ENCODE data around the gene CCDC61. TPM values are rescaled to one million over a fixed set of nuclear protein-coding genes. Genes with fewer than 3 reads are reported as not detected.
A peak's percentile ranks its signal among the peaks of the same experiment; 100 is the strongest.

The CCDC61 gene
- total RNA-seq, 2 experiments from 2014 or later: 26.4 to 29.3 TPM

DNA sequence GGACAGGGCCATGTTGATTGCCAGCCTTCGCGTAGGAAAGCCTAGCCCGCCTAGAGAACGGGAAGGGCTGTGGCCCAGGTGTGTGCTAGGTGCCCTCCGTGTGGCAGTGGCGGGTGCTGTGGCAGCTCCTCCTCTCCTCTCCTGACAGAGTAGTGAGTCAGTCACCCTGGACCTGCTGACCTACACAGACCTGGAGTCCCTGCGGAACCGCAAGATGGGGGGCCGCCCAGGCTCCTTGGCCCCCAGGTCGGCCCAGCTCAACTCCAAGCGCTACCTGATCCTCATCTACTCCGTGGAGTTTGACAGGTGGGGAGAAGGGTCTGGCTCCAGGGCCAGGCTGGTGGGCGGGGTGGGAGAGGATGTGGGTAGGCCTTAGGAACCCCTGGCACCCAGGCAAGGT is 11.1 kb downstream of the CCDC61 start:
- Mint-ChIP-seq H3K36me3 (ENCODE audit: low read depth) (peaks cover 26% of the 10 kb centered on the region), H3K4me3 (no peak overlapping the region), H3K27ac (no peak overlapping the region), H3K27me3 (ENCODE audit: low read depth) (no peaks in the 10 kb centered on the region), H3K9me3 (no peaks in the 10 kb centered on the region), H3K4me1 (ENCODE audit: low read depth) (peaks cover 2% of the 10 kb centered on the region)
- intact Hi-C loops (cut with micrococcal nuclease): no loop called here
- CTCF ChIA-PET: interaction anchor here (0.6 to 1.5 kb wide), 3 partner anchors 11 to 1465 kb away, joined by 3 to 4 read pairs (median 3); partner anchors contain the start of gene CCDC61
- DNase-seq: no peak

DNA sequence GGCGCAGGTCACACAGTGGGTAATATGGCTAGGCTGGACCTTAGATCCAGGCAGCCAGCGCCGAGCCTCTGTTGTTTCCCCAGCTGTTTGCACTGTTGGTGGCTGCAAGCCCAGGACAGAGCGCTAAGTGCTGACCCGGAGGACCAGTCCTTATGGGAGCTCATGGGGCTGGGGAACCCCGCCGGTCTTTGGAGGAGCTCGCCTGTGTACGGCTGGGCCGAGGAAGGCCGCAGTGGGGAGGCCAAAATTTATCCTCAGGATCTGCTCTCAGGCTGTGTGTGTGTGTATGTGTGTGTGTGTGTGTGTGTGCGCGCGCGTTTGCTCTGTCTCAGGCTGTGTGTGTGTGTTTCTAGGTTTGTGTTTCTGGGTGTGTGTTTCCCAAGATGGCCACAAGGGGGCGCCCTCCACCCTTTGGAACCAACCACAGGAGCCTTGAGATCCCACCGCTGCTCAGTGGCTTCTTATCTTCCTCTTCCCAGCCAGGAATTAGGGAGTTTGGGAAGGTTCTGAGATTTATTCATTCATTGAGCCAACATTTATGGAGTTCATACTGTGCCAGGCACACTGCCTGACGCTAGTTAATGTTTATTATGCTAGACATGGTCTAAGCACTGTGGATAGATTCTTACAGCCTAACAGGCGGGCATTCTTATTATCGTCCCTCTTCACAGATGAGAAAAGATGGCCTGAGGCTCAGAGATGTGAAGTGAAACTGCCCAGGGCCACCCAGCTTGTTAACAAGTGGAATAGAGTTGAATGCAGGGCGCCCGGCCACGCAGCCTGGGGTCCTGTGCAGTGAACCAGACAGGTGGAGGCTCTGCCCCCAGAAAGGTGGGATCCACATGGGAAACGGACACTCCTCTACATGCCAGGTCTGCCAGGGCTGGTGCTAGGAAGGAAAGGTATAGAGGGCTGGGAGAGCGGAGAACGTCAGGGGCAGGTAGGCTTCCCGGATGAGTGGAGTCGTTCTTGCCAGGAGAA is 14.6 kb downstream of the CCDC61 start:
- intact Hi-C loops (cut with micrococcal nuclease): no loop called here
- Mint-ChIP-seq H3K27me3 (ENCODE audit: low read depth) (peaks cover 6% of the 10 kb centered on the region), H3K4me3 (no peak overlapping the region), H3K36me3 (ENCODE audit: low read depth) (peaks cover 29% of the 10 kb centered on the region), H3K9me3 (no peaks in the 10 kb centered on the region), H3K4me1 (ENCODE audit: low read depth) (peaks cover 5% of the 10 kb centered on the region), H3K27ac (no peak overlapping the region)
- DNase-seq: peak; percentile 77
- CTCF ChIA-PET: interaction anchor here (0.6 to 2.0 kb wide), 10 partner anchors 8 to 241 kb away, joined by 3 to 8 read pairs (median 3); partner anchors contain the start of genes CCDC61, FOXA3, SIX5 and SYMPK

DNA sequence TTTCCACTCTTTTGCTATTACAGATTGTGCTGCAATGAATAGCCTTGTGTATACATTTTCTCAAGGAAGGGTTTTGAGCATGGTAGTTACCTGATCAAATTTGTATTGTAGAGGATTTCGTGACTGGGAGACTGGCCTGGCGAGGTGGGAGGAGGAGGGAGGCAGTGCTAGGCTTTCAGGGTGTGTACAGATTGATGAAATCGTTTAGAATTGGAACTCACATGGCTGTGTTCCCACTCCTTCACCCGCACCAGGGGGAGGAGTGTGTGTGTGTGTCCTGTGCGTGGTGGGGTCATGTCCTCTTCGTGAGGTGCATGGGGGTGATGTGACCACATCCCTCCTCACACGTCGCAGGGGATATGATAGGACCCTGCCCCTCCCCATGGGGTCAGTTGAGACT is 19.3 kb downstream of the CCDC61 start:
- peaks cover 17% of the 10 kb centered on the region for H3K36me3 Mint-ChIP-seq (ENCODE audit: low read depth)
- H3K4me3 Mint-ChIP-seq: peak overlapping the region; percentile 32
- no peak overlapping the region for H3K27ac Mint-ChIP-seq
- peaks cover 15% of the 10 kb centered on the region for H3K27me3 Mint-ChIP-seq (ENCODE audit: low read depth)
- CTCF ChIA-PET: no interaction called here
- intact Hi-C loops (cut with micrococcal nuclease): no loop called here
- H3K4me1 Mint-ChIP-seq (ENCODE audit: low read depth): peaks cover 17% of the 10 kb centered on the region
- H3K9me3 Mint-ChIP-seq: no peaks in the 10 kb centered on the region
- no peak for DNase-seq

DNA sequence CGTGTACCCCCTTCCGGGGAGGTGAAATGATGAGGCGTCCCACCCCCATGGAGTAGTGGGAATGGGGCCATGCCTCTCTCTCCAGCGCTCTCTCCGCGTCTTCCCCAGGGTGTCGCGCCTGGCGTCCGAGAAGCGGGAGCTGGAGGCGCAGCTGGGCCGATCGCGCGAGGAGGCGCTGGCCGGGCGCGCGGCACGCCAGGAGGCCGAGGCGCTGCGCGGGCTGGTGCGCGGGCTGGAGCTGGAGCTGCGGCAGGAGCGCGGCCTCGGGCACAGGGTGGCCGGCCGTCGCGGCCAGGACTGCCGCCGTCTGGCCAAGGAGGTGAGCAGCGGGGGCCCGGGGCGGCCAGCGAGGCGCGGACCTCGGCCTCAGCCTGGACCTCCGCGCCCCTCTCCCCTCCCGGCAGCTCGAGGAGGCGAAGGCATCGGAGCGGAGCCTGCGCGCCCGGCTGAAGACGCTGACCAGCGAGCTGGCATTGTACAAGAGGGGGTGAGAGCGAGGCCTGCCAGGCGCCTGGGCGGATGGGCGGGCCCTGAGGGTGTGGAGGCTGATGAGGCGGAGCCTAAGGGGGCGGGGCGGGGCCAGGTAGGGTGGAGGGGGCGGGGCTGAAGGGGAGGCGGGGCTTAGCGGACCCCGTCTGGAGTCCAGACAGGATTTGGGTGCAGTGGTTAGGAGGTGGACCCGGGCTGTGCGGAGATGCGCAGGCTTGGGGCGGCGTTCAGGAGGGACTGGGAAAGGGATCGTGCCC is 19.8 kb downstream of the CCDC61 start:
- H3K9me3 Mint-ChIP-seq: no peaks in the 10 kb centered on the region
- H3K27me3 Mint-ChIP-seq (ENCODE audit: low read depth): peaks cover 15% of the 10 kb centered on the region
- DNase-seq: peak; percentile 70
- intact Hi-C loops (cut with micrococcal nuclease): no loop called here
- H3K27ac Mint-ChIP-seq: no peak overlapping the region
- CTCF ChIA-PET: no interaction called here
- peaks cover 11% of the 10 kb centered on the region for H3K36me3 Mint-ChIP-seq (ENCODE audit: low read depth)
- peaks cover 17% of the 10 kb centered on the region for H3K4me1 Mint-ChIP-seq (ENCODE audit: low read depth)
- H3K4me3 Mint-ChIP-seq: peak overlapping the region; percentile 49

DNA sequence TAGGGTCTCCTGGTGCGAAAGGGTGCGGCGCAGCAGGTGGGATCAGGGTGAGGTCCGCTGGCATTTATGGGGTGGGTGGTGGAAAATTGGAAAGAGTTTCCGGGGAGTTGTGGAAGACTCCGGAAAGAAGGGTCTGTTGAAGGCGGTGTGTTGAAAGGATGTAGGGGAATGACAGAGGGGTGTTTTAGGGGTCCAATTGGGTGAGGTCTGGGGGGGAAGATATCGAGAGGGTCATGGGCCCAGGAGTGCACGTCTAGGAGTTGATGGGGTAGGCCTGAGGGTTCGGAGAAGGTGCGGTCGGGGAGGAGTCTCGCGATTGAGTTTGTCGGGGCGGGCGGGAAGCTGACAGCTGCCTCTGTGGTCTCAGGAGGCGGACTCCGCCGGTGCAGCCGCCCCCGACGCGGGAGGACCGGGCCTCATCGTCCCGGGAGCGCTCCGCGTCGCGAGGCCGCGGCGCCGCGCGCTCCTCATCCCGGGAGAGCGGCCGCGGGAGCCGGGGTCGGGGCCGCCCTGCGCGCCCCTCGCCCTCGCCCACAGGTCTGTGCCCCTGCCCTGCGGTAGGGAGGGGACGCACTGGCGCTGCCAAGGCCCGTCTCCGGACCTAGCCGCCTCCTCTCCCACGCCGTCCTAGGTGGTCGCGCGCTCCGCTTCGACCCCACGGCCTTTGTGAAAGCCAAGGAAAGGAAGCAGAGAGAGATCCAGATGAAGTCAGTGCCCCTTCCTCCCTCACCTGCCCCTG is 20.6 kb downstream of the CCDC61 start:
- Mint-ChIP-seq H3K4me1 (ENCODE audit: low read depth) (peaks cover 17% of the 10 kb centered on the region), H3K9me3 (no peaks in the 10 kb centered on the region), H3K36me3 (ENCODE audit: low read depth) (peaks cover 5% of the 10 kb centered on the region), H3K27ac (no peak overlapping the region), H3K27me3 (ENCODE audit: low read depth) (peaks cover 15% of the 10 kb centered on the region), H3K4me3 (peak overlapping the region; percentile 74)
- CTCF ChIA-PET: interaction anchor here (2.0 kb wide), 1 partner anchor 10 kb away, joined by 7 read pairs; no protein-coding TSS in a partner anchor
- peak; percentile 52 for DNase-seq
- intact Hi-C loops (cut with micrococcal nuclease): loop anchor here (1.0 to 2.0 kb wide), 7 partner anchors 21 to 247 kb away; partner anchors contain the start of genes CCDC61, IRF2BP1, MYPOP and SIX5

DNA sequence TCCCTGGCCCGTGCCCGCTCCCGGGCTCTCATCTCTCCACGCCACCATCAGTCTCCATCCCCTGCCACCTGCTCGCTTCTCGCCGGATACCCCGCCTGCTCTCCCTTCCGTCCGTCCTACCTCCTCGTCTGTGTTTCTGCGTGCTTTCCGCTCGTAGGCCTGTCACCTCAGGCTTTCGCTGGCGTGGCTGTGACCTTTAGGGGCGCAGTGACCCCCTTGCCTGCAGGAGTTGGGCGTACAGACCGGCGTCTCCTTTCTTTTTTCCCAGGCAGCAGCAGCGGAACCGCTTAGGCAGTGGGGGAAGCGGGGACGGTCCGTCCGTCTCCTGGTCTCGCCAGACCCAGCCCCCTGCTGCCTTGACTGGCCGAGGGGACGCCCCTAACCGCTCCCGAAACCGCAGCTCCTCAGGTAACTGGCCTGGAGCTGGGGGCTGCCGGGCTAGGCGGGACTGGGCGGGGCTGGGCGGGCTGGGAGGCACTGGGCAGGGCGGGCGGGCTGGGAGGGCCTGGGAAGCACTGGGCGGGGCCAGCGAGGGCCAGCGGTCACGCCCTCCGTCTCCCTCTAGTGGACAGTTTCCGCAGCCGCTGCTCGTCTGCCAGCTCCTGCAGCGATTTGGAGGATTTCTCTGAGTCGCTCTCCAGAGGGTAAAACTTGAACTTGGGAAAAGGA is 21.3 kb downstream of the CCDC61 start:
- peaks cover 5% of the 10 kb centered on the region for H3K36me3 Mint-ChIP-seq (ENCODE audit: low read depth)
- peaks cover 17% of the 10 kb centered on the region for H3K4me1 Mint-ChIP-seq (ENCODE audit: low read depth)
- H3K27ac Mint-ChIP-seq: peak overlapping the region; percentile 62
- intact Hi-C loops (cut with micrococcal nuclease): loop anchor here (1.0 to 2.0 kb wide), 7 partner anchors 21 to 247 kb away; partner anchors contain the start of genes CCDC61, IRF2BP1, MYPOP and SIX5
- CTCF ChIA-PET: interaction anchor here (0.7 to 2.0 kb wide), 3 partner anchors 9 to 248 kb away, joined by 5 to 7 read pairs (median 5); no protein-coding TSS in a partner anchor
- peaks cover 15% of the 10 kb centered on the region for H3K27me3 Mint-ChIP-seq (ENCODE audit: low read depth)
- peak overlapping the region; percentile 74 for H3K4me3 Mint-ChIP-seq
- peak; percentile 86 for DNase-seq
- no peaks in the 10 kb centered on the region for H3K9me3 Mint-ChIP-seq

DNA sequence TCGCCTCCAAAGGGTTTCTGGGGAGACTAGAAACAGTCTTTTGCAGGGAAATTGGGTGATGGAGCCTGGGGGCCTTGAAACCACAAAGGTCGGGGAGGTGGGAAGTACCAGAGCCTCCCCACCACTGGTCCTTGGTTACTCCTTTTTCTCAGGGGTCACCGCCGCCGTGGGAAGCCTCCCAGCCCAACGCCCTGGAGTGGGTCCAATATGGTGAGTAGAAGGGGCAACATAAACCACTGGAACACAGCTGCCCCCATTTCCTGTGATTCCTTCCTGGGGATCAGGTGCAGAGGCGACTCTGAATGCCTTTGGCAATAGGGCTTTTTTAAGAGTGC is 21.8 kb downstream of the CCDC61 start:
- peaks cover 17% of the 10 kb centered on the region for H3K4me1 Mint-ChIP-seq (ENCODE audit: low read depth)
- H3K4me3 Mint-ChIP-seq: no peak overlapping the region
- H3K27me3 Mint-ChIP-seq (ENCODE audit: low read depth): peaks cover 15% of the 10 kb centered on the region
- intact Hi-C loops (cut with micrococcal nuclease): loop anchor here (2.0 kb wide), 4 partner anchors 90 to 200 kb away; partner anchors contain the start of genes MYPOP and SYMPK
- DNase-seq: no peak
- H3K27ac Mint-ChIP-seq: no peak overlapping the region
- peaks cover 5% of the 10 kb centered on the region for H3K36me3 Mint-ChIP-seq (ENCODE audit: low read depth)
- no peaks in the 10 kb centered on the region for H3K9me3 Mint-ChIP-seq
- CTCF ChIA-PET: interaction anchor here (0.7 to 2.0 kb wide), 5 partner anchors 9 to 248 kb away, joined by 3 to 7 read pairs (median 5); no protein-coding TSS in a partner anchor

DNA sequence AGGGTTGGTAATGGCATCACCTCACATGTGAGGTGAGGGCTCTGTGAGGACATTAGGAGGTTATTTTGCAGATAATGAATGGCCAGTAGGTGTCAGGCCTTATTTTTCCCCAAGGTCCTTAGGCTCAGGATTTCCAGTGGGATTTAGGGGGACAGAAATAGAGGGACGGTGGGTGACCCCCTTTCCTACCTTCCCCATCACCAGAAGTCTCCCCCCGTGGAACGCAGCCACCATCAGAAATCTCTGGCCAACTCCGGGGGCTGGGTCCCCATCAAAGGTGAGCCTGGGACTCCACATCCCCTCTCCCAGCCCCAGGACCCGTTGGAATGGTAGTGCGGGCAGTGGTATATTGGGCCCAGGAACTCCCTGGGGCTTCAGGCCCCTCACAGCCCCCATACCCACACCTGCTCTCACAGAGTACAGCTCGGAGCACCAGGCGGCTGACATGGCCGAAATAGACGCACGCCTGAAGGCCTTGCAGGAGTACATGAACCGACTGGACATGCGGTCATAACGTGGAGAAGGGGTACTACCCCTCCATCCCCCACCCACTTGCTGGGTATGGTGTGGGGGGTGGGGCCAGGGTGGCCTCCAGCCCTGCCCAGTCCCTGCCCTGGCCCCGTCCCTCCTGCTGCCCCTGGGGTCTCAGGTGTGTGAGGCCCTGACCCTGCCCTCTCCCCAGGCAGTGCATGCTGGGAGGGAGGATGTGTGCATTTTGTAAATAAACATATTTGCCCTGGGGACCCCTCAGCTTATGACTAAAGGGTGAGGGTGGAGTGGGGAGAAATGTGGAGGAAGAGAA is 22.8 kb downstream of the CCDC61 start:
- Mint-ChIP-seq H3K27me3 (ENCODE audit: low read depth) (peaks cover 17% of the 10 kb centered on the region), H3K36me3 (ENCODE audit: low read depth) (peaks cover 5% of the 10 kb centered on the region), H3K4me1 (ENCODE audit: low read depth) (peaks cover 17% of the 10 kb centered on the region), H3K27ac (no peak overlapping the region), H3K9me3 (no peaks in the 10 kb centered on the region), H3K4me3 (no peak overlapping the region)
- DNase-seq: no peak
- CTCF ChIA-PET: interaction anchor here (1.0 to 2.0 kb wide), 6 partner anchors 8 to 247 kb away, joined by 3 to 7 read pairs (median 5); no protein-coding TSS in a partner anchor
- intact Hi-C loops (cut with micrococcal nuclease): loop anchor here (2.0 kb wide), 4 partner anchors 91 to 201 kb away; partner anchors contain the start of genes MYPOP and SYMPK

DNA sequence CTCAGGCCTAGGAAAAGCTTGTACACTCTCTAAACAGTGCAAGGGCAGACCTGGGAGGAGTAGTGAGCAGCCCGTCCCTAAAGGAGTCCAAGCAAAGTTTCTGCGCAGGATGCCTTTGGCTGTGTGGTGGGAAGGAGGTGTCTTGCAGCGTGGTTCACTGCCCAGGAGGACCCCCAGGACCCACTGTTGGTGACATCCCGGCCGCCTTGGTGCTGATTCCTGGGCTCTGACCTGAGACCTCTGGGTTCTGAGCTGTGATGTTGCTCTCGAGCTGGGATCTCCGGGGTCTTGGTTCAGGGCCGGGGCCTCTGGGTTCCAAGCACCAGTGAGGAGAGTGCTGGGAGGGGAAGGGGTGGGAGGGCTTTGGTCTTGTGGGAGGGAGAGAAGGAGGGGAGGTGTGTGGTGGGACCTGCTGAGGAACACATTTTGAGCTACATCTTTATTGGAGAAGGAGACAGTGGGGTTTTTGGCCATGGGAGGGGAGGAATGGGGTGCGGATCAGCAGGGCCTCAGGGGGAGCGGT is 23.5 kb downstream of the CCDC61 start:
- Mint-ChIP-seq H3K9me3 (no peaks in the 10 kb centered on the region), H3K27me3 (ENCODE audit: low read depth) (peaks cover 21% of the 10 kb centered on the region), H3K36me3 (ENCODE audit: low read depth) (peaks cover 5% of the 10 kb centered on the region), H3K4me3 (no peak overlapping the region), H3K4me1 (ENCODE audit: low read depth) (peaks cover 17% of the 10 kb centered on the region), H3K27ac (no peak overlapping the region)
- CTCF ChIA-PET: interaction anchor here (1.5 to 1.9 kb wide), 2 partner anchors 9 to 246 kb away, joined by 5 read pairs; no protein-coding TSS in a partner anchor
- intact Hi-C loops (cut with micrococcal nuclease): no loop called here
- no peak for DNase-seq

DNA sequence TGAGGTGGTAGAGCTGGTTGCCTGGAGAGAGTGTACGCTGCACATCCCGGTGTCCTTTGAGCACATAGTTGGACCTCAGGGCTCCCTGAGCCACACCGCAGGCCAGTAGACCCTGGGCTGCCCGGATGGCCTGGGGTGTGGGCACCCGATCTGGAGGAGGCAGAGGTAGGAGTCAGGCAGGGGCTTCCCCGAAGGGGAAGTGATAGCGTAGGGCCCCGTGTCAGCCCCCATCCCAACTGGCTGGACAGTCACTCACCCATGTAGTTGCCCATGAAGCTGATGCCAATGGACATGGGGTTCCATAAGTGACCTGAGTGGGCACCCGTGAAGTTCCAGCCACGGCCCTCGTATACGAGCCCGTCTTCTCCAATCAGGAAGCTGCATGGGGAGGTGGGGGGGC is 24.0 kb downstream of the CCDC61 start:
- Mint-ChIP-seq H3K4me1 (ENCODE audit: low read depth) (peaks cover 17% of the 10 kb centered on the region), H3K4me3 (no peak overlapping the region), H3K36me3 (ENCODE audit: low read depth) (peaks cover 5% of the 10 kb centered on the region), H3K27me3 (ENCODE audit: low read depth) (peaks cover 22% of the 10 kb centered on the region), H3K27ac (no peak overlapping the region), H3K9me3 (no peaks in the 10 kb centered on the region)
- DNase-seq: no peak
- CTCF ChIA-PET: interaction anchor here (0.6 to 1.9 kb wide), 3 partner anchors 9 to 246 kb away, joined by 3 to 5 read pairs (median 5); no protein-coding TSS in a partner anchor
- intact Hi-C loops (cut with micrococcal nuclease): no loop called here
